H9 (cell line): ENCODE data around the gene DHRSX. TPM values are rescaled to one million over a fixed set of nuclear protein-coding genes. Genes with fewer than 3 reads are reported as not detected.

Source experiments
- DNase-seq: peaks from one replicate; pipeline ENCODE4 v3.0.0-alpha.2; 2017
- H2AFZ ChIP-seq: one replicate; pipeline ENCODE4 v1.6.1; 2013; ENCODE audit warnings: mild to moderate bottlenecking, low read length, control low read depth, moderate library complexity
- H2AK5ac ChIP-seq: 2 replicates; pipeline ENCODE4 v1.6.1; 2013; ENCODE audit warnings: low read length, control low read depth, mixed read lengths; ENCODE audit not compliant: insufficient read length
- H2BK120ac ChIP-seq: one replicate; pipeline ENCODE4 v1.6.1; 2013; ENCODE audit warnings: low read depth, mild to moderate bottlenecking, low read length, control low read depth, inconsistent platforms; ENCODE audit not compliant: poor library complexity, severe bottlenecking
- H2BK12ac ChIP-seq: 2 replicates; pipeline ENCODE4 v1.6.1; 2013; ENCODE audit warnings: low read length, control low read depth, mixed read lengths, low read depth; ENCODE audit not compliant: insufficient read length
- H2BK15ac ChIP-seq: 2 replicates; pipeline ENCODE4 v1.6.1; 2013; ENCODE audit warnings: low read depth, low read length, control low read depth
- H2BK20ac ChIP-seq: one replicate; pipeline ENCODE4 v1.6.1; 2013; ENCODE audit warnings: low read depth, mild to moderate bottlenecking, low read length, control low read depth, inconsistent platforms; ENCODE audit not compliant: poor library complexity, severe bottlenecking
- H2BK5ac ChIP-seq: 2 replicates; pipeline ENCODE4 v1.6.1; 2013; ENCODE audit warnings: low read length, control low read depth, mixed read lengths; ENCODE audit not compliant: insufficient read length
- H3K14ac ChIP-seq: 2 replicates; pipeline ENCODE4 v1.6.1; 2013; ENCODE audit warnings: low read length, control low read depth; ENCODE audit not compliant: insufficient read depth
- H3K18ac ChIP-seq: 2 replicates; pipeline ENCODE4 v1.6.1; 2013; ENCODE audit warnings: low read depth, mild to moderate bottlenecking, mixed read lengths, low read length, control low read depth; ENCODE audit not compliant: insufficient read length
- H3K23ac ChIP-seq: 2 replicates; pipeline ENCODE4 v1.6.1; 2013; ENCODE audit warnings: low read length, control low read depth, mixed read lengths, low read depth; ENCODE audit not compliant: insufficient read length
- H3K23me2 ChIP-seq: 2 replicates; pipeline ENCODE4 v1.6.1; 2013; ENCODE audit warnings: low read depth, mild to moderate bottlenecking, mixed read lengths, low read length, control low read depth; ENCODE audit not compliant: insufficient read length, poor library complexity, severe bottlenecking
- H3K27ac ChIP-seq: 2 replicates; pipeline ENCODE4 v1.5.1; 2013; ENCODE audit warnings: low read length, control low read depth, mixed read lengths, low read depth; ENCODE audit not compliant: insufficient read length
- H3K27me3 ChIP-seq: 2 replicates; pipeline ENCODE4 v1.6.1; 2013; ENCODE audit warnings: low read length, control low read depth, inconsistent platforms; ENCODE audit not compliant: insufficient read depth
- H3K4ac ChIP-seq: 2 replicates; pipeline ENCODE4 v1.6.1; 2013; ENCODE audit warnings: low read depth, mild to moderate bottlenecking, control low read depth, inconsistent platforms, low read length, moderate library complexity
- H3K4me1 ChIP-seq: 2 replicates; pipeline ENCODE4 v1.6.1; 2013; ENCODE audit warnings: low read length, control low read depth, inconsistent platforms; ENCODE audit not compliant: insufficient read depth
- H3K4me2 ChIP-seq: 2 replicates; pipeline ENCODE4 v1.6.1; 2013; ENCODE audit warnings: low read length, control low read depth, mixed read lengths; ENCODE audit not compliant: insufficient read length, insufficient read depth
- H3K56ac ChIP-seq: 2 replicates; pipeline ENCODE4 v1.6.1; 2013; ENCODE audit warnings: low read depth, mild to moderate bottlenecking, mixed read lengths, low read length, control low read depth; ENCODE audit not compliant: insufficient read length
- H3K79me1 ChIP-seq: 2 replicates; pipeline ENCODE4 v1.6.1; 2013; ENCODE audit warnings: low read depth, mild to moderate bottlenecking, moderate library complexity, low read length, control low read depth, inconsistent platforms; ENCODE audit not compliant: insufficient read depth, poor library complexity, severe bottlenecking
- H3K79me2 ChIP-seq: 2 replicates; pipeline ENCODE4 v1.6.1; 2013; ENCODE audit warnings: low read length, control low read depth, inconsistent platforms; ENCODE audit not compliant: insufficient read depth
- H3K9ac ChIP-seq: 2 replicates; pipeline ENCODE4 v1.6.1; 2013; ENCODE audit warnings: low read length, control low read depth, mixed read lengths; ENCODE audit not compliant: insufficient read length; ENCODE audit errors: extremely low read depth
- H3K9me3 ChIP-seq: one replicate; pipeline ENCODE4 v1.6.1; 2013; ENCODE audit warnings: low read depth, low read length, inconsistent platforms; ENCODE audit not compliant: control insufficient read depth
- H3T11ph ChIP-seq: one replicate; pipeline ENCODE4 v1.6.1; 2013; ENCODE audit warnings: mild to moderate bottlenecking, low read length, control low read depth, inconsistent platforms
- H4K20me1 ChIP-seq: one replicate; pipeline ENCODE4 v1.6.1; 2013; ENCODE audit not compliant: control insufficient read depth, insufficient read length, insufficient read depth
- H4K5ac ChIP-seq: 2 replicates; pipeline ENCODE4 v1.6.1; 2013; ENCODE audit warnings: low read depth, mild to moderate bottlenecking, mixed read lengths, low read length, control low read depth; ENCODE audit not compliant: insufficient read length
- H4K8ac ChIP-seq: replicated peaks from 2 replicates; pipeline ENCODE4 v1.6.1; 2013; ENCODE audit warnings: low read length, control low read depth, mixed read lengths, low read depth; ENCODE audit not compliant: insufficient read length
- H4K91ac ChIP-seq: 2 replicates; pipeline ENCODE4 v1.6.1; 2013; ENCODE audit warnings: low read depth, mild to moderate bottlenecking, moderate library complexity, mixed read lengths, low read length, control low read depth; ENCODE audit not compliant: insufficient read length
- H3K27ac Mint-ChIP-seq, 3 experiments: 2 replicates in 2 of 3; 3 replicates in 1 of 3; pipeline ENCODE4 v1.8.0; 2020 to 2021; ENCODE audit warnings: mixed read lengths in 3 of 3, mild to moderate bottlenecking in 1 of 3, moderate library complexity in 1 of 3
- H3K27me3 Mint-ChIP-seq: 2 replicates; pipeline ENCODE4 v1.8.0; 2021; ENCODE audit warnings: low read depth, mild to moderate bottlenecking, moderate library complexity, mixed read lengths
- H3K36me3 Mint-ChIP-seq, 3 experiments: 2 replicates in 2 of 3; 3 replicates in 1 of 3; pipeline ENCODE4 v1.8.0; 2020 to 2021; ENCODE audit warnings: low read depth in 3 of 3, mixed read lengths in 3 of 3; ENCODE audit not compliant: insufficient read depth in 1 of 3
- H3K4me1 Mint-ChIP-seq, 2 experiments: 2 replicates each; pipeline ENCODE4 v1.8.0; 2020; ENCODE audit warnings: mixed read lengths in 2 of 2
- H3K4me3 Mint-ChIP-seq, 2 experiments: 2 replicates in 1 of 2; 3 replicates in 1 of 2; pipeline ENCODE4 v1.8.0; 2020 to 2021; ENCODE audit warnings: mild to moderate bottlenecking in 2 of 2, mixed read lengths in 2 of 2, moderate library complexity in 1 of 2
- H3K9me3 Mint-ChIP-seq, 2 experiments: 2 replicates in 1 of 2; 3 replicates in 1 of 2; pipeline ENCODE4 v1.8.0; 2020; ENCODE audit warnings: mild to moderate bottlenecking in 2 of 2, mixed read lengths in 2 of 2, moderate library complexity in 1 of 2
- CTCF ChIP-seq: fragments of 200-600 bp; sonication (generic); conservative IDR thresholded peaks from 3 replicates; pipeline ENCODE4 v1.8.0; 2021; ENCODE audit warnings: antibody characterized with exemption, mild to moderate bottlenecking
- WGBS: extraction: QIAGEN DNeasy Blood & Tissue Kit; methylation state at CpG from one replicate; pipeline ENCODE4 v1.1.7; 2013; ENCODE audit warnings: missing lambda C conversion rate, low lambda C conversion rate, mixed read lengths; ENCODE audit not compliant: insufficient read length; ENCODE audit errors: extremely low coverage; 5-methylcytosine and 5-hydroxymethylcytosine counted together
- total RNA-seq: library from RNA; stranded (reverse); gene quantifications from 2 replicates; pipeline ENCODE4 v1.2.1, GENCODE V29; 2021

Gene DHRSX
- total RNA-seq, 1 experiment from 2014 or later = 44.0 TPM

GRCh38 chrX:2185341-2186082 lies 315.3 kb downstream of the DHRSX start:
- H2BK20ac ChIP-seq = no peak overlapping the region
- H3K9me3 ChIP-seq = no peaks in the 10 kb centered on the region
- no peak overlapping the region for H4K91ac ChIP-seq
- H3K27me3 ChIP-seq = no peaks in the 10 kb centered on the region
- H3K4me2 ChIP-seq = no peak overlapping the region
- Mint-ChIP-seq H3K9me3 (peaks cover 7% of the 10 kb centered on the region in 2 experiments), H3K36me3 (peaks cover 3 to 13% (median 8%) of the 10 kb centered on the region in 3 experiments), H3K27me3 (no peaks in the 10 kb centered on the region; the same call in 1 of the 2 replicates), H3K4me1 (peaks cover 20 to 22% of the 10 kb centered on the region in 2 experiments), H3K4me3 (no peak overlapping the region), H3K27ac (no peak overlapping the region)
- H3K4ac ChIP-seq = no peak overlapping the region
- DNase-seq = no peak
- H2BK5ac ChIP-seq = no peak overlapping the region
- H3K23ac ChIP-seq = no peak overlapping the region
- H3K23me2 ChIP-seq = no peaks in the 10 kb centered on the region
- no peak overlapping the region for H3K56ac ChIP-seq
- no peak overlapping the region for H3T11ph ChIP-seq
- no peak overlapping the region for H4K5ac ChIP-seq
- no peak for TF ChIP-seq CTCF
- H3K79me2 ChIP-seq = no peaks in the 10 kb centered on the region
- H2BK120ac ChIP-seq = no peak overlapping the region
- H2AK5ac ChIP-seq = no peak overlapping the region
- H2BK12ac ChIP-seq = no peak overlapping the region
- H4K20me1 ChIP-seq = no peaks in the 10 kb centered on the region
- H3K4me1 ChIP-seq = peaks cover 7% of the 10 kb centered on the region; the same call in 1 of the 2 replicates
- no peak overlapping the region for H3K14ac ChIP-seq
- H3K27ac ChIP-seq = no peak overlapping the region
- no peaks in the 10 kb centered on the region for H3K79me1 ChIP-seq
- H2BK15ac ChIP-seq = no peak overlapping the region
- WGBS = no CpG with 5 or more reads among the region's 25 CpGs
- no peak overlapping the region for H4K8ac ChIP-seq
- H3K9ac ChIP-seq = no peak overlapping the region
- H2AFZ ChIP-seq = no peak overlapping the region
- no peak overlapping the region for H3K18ac ChIP-seq
